HCT116 (cell line): Measurements from ENCODE around the gene SMOC1. TPM values are rescaled to one million over a fixed set of nuclear protein-coding genes. Genes with fewer than 3 reads are reported as not detected.

ENCODE experiments used
- ATAC-seq: fragments of 200-7000 bp; cut with Tn5 transposase; 2 replicates; pipeline ENCODE4 v1.9.1; 2020; ENCODE audit warnings: mild to moderate bottlenecking, moderate library complexity
- BruUV-seq: library from RNA; stranded (reverse); fragments of 400-500 nt; replicated peaks from 2 replicates; lab custom pipeline; 2021; lab: Mats Ljungman, UMichigan
- CTCF ChIA-PET: fragments of 300-600 bp; sonication (Branson Sonifier 250); formaldehyde crosslinking; loops from one replicate; lab custom pipeline; 2021; ENCODE audit warnings: antibody characterized with exemption; lab: Charles Lee
- POLR2A ChIA-PET: fragments of 300-600, 350-600 bp; sonication (Branson Sonifier 250); formaldehyde crosslinking; loops from one replicate; lab custom pipeline; 2021; ENCODE audit warnings: antibody characterized with exemption; lab: Charles Lee
- RAD21 ChIA-PET, 2 experiments: fragments of 300-600 bp; sonication (Branson Sonifier 250); formaldehyde crosslinking; loops; one replicate each; lab custom pipeline; 2023; ENCODE audit warnings: low total read pairs in 2 of 2; ENCODE audit not compliant: uncharacterized antibody in 2 of 2, unreplicated experiment in 2 of 2, low non-redundant PET in 1 of 2; lab: Charles Lee
- DNase-seq: peaks from one replicate; pipeline ENCODE4 v3.0.0-alpha.2; 2010; ENCODE audit warnings: low read depth, low spot score
- H2AFZ ChIP-seq: fragments of 200-600 bp; shearing (Covaris generic), sonication (generic); 2 replicates; pipeline ENCODE4 v1.6.1; 2017; ENCODE audit warnings: low read depth, mixed run types, mixed read lengths, antibody characterized with exemption, low read length; ENCODE audit not compliant: poor library complexity, severe bottlenecking
- H3K27ac ChIP-seq: 2 replicates; pipeline ENCODE4 v1.5.1; 2012; ENCODE audit warnings: low read depth, low read length
- H3K27me3 ChIP-seq: fragments of 200-600 bp; sonication (generic); 2 replicates; pipeline ENCODE4 v1.6.1; 2016; ENCODE audit warnings: mixed run types, low read length, mixed read lengths; ENCODE audit not compliant: insufficient read depth
- H3K36me3 ChIP-seq, 2 experiments: fragments of 200-500 bp in 1 of 2; fragments of 200-600 bp in 1 of 2; sonication (Bioruptor generic) in 1 of 2; sonication (generic) in 1 of 2; 2 replicates each; pipeline versions ENCODE4 v1.5.1 to v1.6.1; 2014 to 2016; ENCODE audit warnings: low read length in 2 of 2, inconsistent platforms in 1 of 2, mixed read lengths in 1 of 2, mixed run types in 1 of 2; ENCODE audit not compliant: insufficient read depth in 2 of 2, control insufficient read depth in 1 of 2
- H3K4me1 ChIP-seq, 2 experiments: fragments of 200-600 bp in 1 of 2; sonication (generic) in 1 of 2; 2 replicates each; pipeline versions ENCODE4 v1.5.1 to v1.6.1; 2012 to 2017; ENCODE audit warnings: low read length in 2 of 2, inconsistent platforms in 1 of 2, mild to moderate bottlenecking in 1 of 2, mixed read lengths in 1 of 2, mixed run types in 1 of 2, moderate library complexity in 1 of 2; ENCODE audit not compliant: insufficient read depth in 2 of 2, control insufficient read depth in 1 of 2
- H3K4me2 ChIP-seq: fragments of 200-600 bp; sonication (generic); 2 replicates; pipeline ENCODE4 v1.6.1; 2017; ENCODE audit warnings: mixed run types, low read length, mixed read lengths
- H3K4me3 ChIP-seq, 2 experiments: fragments of 200-600 bp in 1 of 2; sonication (generic) in 1 of 2; replicated peaks in 1 of 2; 2 replicates each; pipeline ENCODE4 v1.5.1; 2011 to 2016; ENCODE audit warnings: low read length in 2 of 2, control low read depth in 1 of 2, low read depth in 1 of 2, mild to moderate bottlenecking in 1 of 2, mixed read lengths in 1 of 2, mixed run types in 1 of 2
- H3K79me2 ChIP-seq: fragments of 200-600 bp; sonication (generic); 2 replicates; pipeline ENCODE4 v1.6.1; 2017; ENCODE audit warnings: mild to moderate bottlenecking, mixed run types, low read length, moderate library complexity, mixed read lengths; ENCODE audit not compliant: insufficient read depth
- H3K9ac ChIP-seq: fragments of 200-600 bp; sonication (generic); 2 replicates; pipeline ENCODE4 v1.6.1; 2016; ENCODE audit warnings: low read length, mixed read lengths
- H3K9me2 ChIP-seq: fragments of 200-600 bp; sonication (generic), shearing (Covaris generic); 2 replicates; pipeline ENCODE4 v1.6.1; 2017; ENCODE audit warnings: mixed run types, mild to moderate bottlenecking, moderate library complexity; ENCODE audit not compliant: insufficient read depth
- H3K9me3 ChIP-seq, 2 experiments: fragments of 200-500 bp in 1 of 2; fragments of 200-600 bp in 1 of 2; sonication (Bioruptor generic) in 1 of 2; sonication (generic) in 1 of 2; 2 replicates each; pipeline ENCODE4 v1.6.1; 2014 to 2017; ENCODE audit warnings: low read length in 2 of 2, mixed read lengths in 2 of 2, inconsistent platforms in 1 of 2, low read depth in 1 of 2, mild to moderate bottlenecking in 1 of 2, mixed run types in 1 of 2, moderate library complexity in 1 of 2; ENCODE audit not compliant: control insufficient read depth in 1 of 2, insufficient read depth in 1 of 2
- H4K20me1 ChIP-seq: fragments of 200-600 bp; sonication (generic), shearing (Covaris generic); 2 replicates; pipeline ENCODE4 v1.6.1; 2017; ENCODE audit warnings: mixed run types, mild to moderate bottlenecking, moderate library complexity; ENCODE audit not compliant: insufficient read depth
- ATF3 ChIP-seq: IDR thresholded peaks from 2 replicates; pipeline ENCODE4 v1.6.1; 2012
- CEBPB ChIP-seq: IDR thresholded peaks from 2 replicates; pipeline ENCODE4 v1.6.1; 2012; ENCODE audit warnings: low read depth
- CTCF ChIP-seq, 3 experiments: fragments of 200-600 bp in 1 of 3; sonication (generic) in 1 of 3; IDR thresholded peaks in 2 of 3; conservative IDR thresholded peaks in 1 of 3; 2 replicates each; pipeline ENCODE4 v1.5.1; 2012 to 2017; ENCODE audit warnings: low read depth in 2 of 3, low read length in 2 of 3, antibody characterized with exemption in 1 of 3, borderline replicate concordance in 1 of 3, control low read depth in 1 of 3, mild to moderate bottlenecking in 1 of 3, mixed read lengths in 1 of 3, mixed run types in 1 of 3, moderate library complexity in 1 of 3; ENCODE audit not compliant: insufficient read depth in 1 of 3
- EGR1 ChIP-seq: IDR thresholded peaks from 2 replicates; pipeline ENCODE4 v1.6.1; 2012; ENCODE audit warnings: low read depth
- EZH2phosphoT487 ChIP-seq: fragments of 200-600 bp; IDR thresholded peaks from 2 replicates; pipeline ENCODE4 v1.6.1; 2018; ENCODE audit warnings: antibody characterized with exemption, borderline replicate concordance
- FOSL1 ChIP-seq: IDR thresholded peaks from 2 replicates; pipeline ENCODE4 v1.6.1; 2012; ENCODE audit warnings: low read depth
- JUND ChIP-seq: IDR thresholded peaks from 2 replicates; pipeline ENCODE4 v1.6.1; 2012
- MAX ChIP-seq: IDR thresholded peaks from 2 replicates; pipeline ENCODE4 v1.6.1; 2012
- POLR2A ChIP-seq: IDR thresholded peaks from 2 replicates; pipeline ENCODE4 v1.7.0; 2011; ENCODE audit warnings: borderline replicate concordance; ENCODE audit not compliant: insufficient read depth, insufficient read length; ENCODE audit errors: extremely low read depth
- POLR2AphosphoS5 ChIP-seq: IDR thresholded peaks from 2 replicates; pipeline ENCODE4 v1.6.1; 2011; ENCODE audit warnings: mild to moderate bottlenecking, low read depth, low read length, moderate library complexity
- RAD21 ChIP-seq: IDR thresholded peaks from 2 replicates; pipeline ENCODE4 v1.6.1; 2012; ENCODE audit warnings: low read depth, mild to moderate bottlenecking
- REST ChIP-seq: IDR thresholded peaks from 2 replicates; pipeline ENCODE4 v1.6.1; 2012; ENCODE audit warnings: low read depth
- SIN3A ChIP-seq: IDR thresholded peaks from 2 replicates; pipeline ENCODE4 v1.6.1; 2012; ENCODE audit warnings: low read depth
- SP1 ChIP-seq: IDR thresholded peaks from 2 replicates; pipeline ENCODE4 v1.6.1; 2012; ENCODE audit warnings: low read depth
- SRF ChIP-seq: IDR thresholded peaks from 2 replicates; pipeline ENCODE4 v1.6.1; 2012; ENCODE audit warnings: low read depth
- ZBTB33 ChIP-seq: IDR thresholded peaks from 2 replicates; pipeline ENCODE4 v1.6.1; 2011; ENCODE audit warnings: mild to moderate bottlenecking, low read length, moderate library complexity; ENCODE audit not compliant: insufficient replicate concordance; ENCODE audit errors: extremely low read depth
- ZNF274 ChIP-seq: fragments of 200-500 bp; sonication (Bioruptor generic); IDR thresholded peaks from 2 replicates; pipeline ENCODE4 v1.6.1; 2014; ENCODE audit warnings: mild to moderate bottlenecking, low read depth, low read length, inconsistent platforms
- intact Hi-C: fragments of 100-400 bp; cut with micrococcal nuclease; formaldehyde crosslinking; loops from 2 replicates; pipeline ENCODE4 v1.10.0; 2022
- total RNA-seq: library from RNA; stranded (reverse); gene quantifications from one replicate; pipeline ENCODE4 v1.2.1, GENCODE V29; 2021; ENCODE audit not compliant: unreplicated experiment

SMOC1 gene
- total RNA-seq, 1 experiment from 2014 or later = not detected

- peaks cover 17% of the 10 kb centered on the region; the same call in 1 of the 2 replicates for H3K27me3 ChIP-seq
These were observed 24.6 kb upstream of the SMOC1 start for GRCh38 chr14:69854598-69854997.

More at GRCh38 chr14:69854598-69854997, 24.6 kb upstream of the SMOC1 start:
- Histone ChIP-seq H4K20me1 (no peaks in the 10 kb centered on the region), H3K27ac (no peak overlapping the region), H3K4me2 (no peak overlapping the region), H3K79me2 (no peaks in the 10 kb centered on the region), H3K9ac (no peak overlapping the region), H3K4me3 (no peak overlapping the region), H3K9me3 (no peaks in the 10 kb centered on the region), H3K36me3 (no peaks in the 10 kb centered on the region), H3K9me2 (no peaks in the 10 kb centered on the region), H2AFZ (no peak overlapping the region), H3K4me1 (no peaks in the 10 kb centered on the region)
- no TSS peak for BruUV-seq
- intact Hi-C loops = no loop called here
- no peak for TF ChIP-seq CEBPB
- TF ChIP-seq FOSL1 = no peak
- TF ChIP-seq REST = no peak
- no peak for TF ChIP-seq ZBTB33
- TF ChIP-seq CTCF (IDR thresholded peaks at IDR 0.05 in 2 of 3, conservative IDR thresholded peaks at IDR 0.05 in 1 of 3; ENCODE audit: borderline replicate concordance in 1 of 3, insufficient read depth in 1 of 3, low read depth in 2 of 3, low read length in 2 of 3) = no peak
- TF ChIP-seq ZNF274 = no peak
- no peak for TF ChIP-seq POLR2AphosphoS5
- no peak for TF ChIP-seq EZH2phosphoT487
- no peak for TF ChIP-seq RAD21
- TF ChIP-seq EGR1 = no peak
- TF ChIP-seq MAX = no peak
- no peak for TF ChIP-seq SP1
- TF ChIP-seq SIN3A = no peak
- TF ChIP-seq SRF = no peak
- no peak for TF ChIP-seq POLR2A
- TF ChIP-seq JUND = no peak
- no peak for TF ChIP-seq ATF3
- POLR2A ChIA-PET = no interaction called here
- CTCF ChIA-PET = no interaction called here
- DNase-seq = no peak
- ATAC-seq = no peak
- RAD21 ChIA-PET = no interaction called here
